H1 (cell line): ENCODE measurements around the gene DCUN1D2. TPM values are rescaled to one million over a fixed set of nuclear protein-coding genes. Genes with fewer than 3 reads are reported as not detected.

Source experiments
- CTCF ChIA-PET: fragments of 300-600 bp; sonication (Branson Sonifier 250); formaldehyde crosslinking; loops from one replicate; lab custom pipeline; 2021; ENCODE audit not compliant: partially characterized antibody; lab: Charles Lee
- POLR2A ChIA-PET: fragments of 300-600 bp; sonication (Branson Sonifier 250); formaldehyde crosslinking; loops from one replicate; lab custom pipeline; 2021; ENCODE audit warnings: inconsistent platforms; ENCODE audit not compliant: partially characterized antibody; lab: Charles Lee
- DNase-seq, 2 experiments: peaks; one replicate each; pipeline versions ENCODE4 v3.0.0 to v3.0.0-alpha.2; 2010 to 2022; ENCODE audit warnings: low spot score in 2 of 2, low read depth in 1 of 2, mixed read lengths in 1 of 2
- FAIRE-seq: peaks from 2 replicates; lab custom pipeline; 2011; peaks lifted over from hg19 to GRCh38; lab: Jason Lieb, UNC
- H2AFZ ChIP-seq: 2 replicates; pipeline ENCODE4 v1.8.1; 2012; ENCODE audit warnings: low read length, inconsistent platforms
- H2AK5ac ChIP-seq: 2 replicates; pipeline ENCODE4 v1.6.1; 2013; ENCODE audit warnings: low read depth, low read length
- H2BK120ac ChIP-seq: replicated peaks from 2 replicates; pipeline ENCODE3; 2013; ENCODE audit warnings: low read depth, low read length, inconsistent platforms
- H2BK12ac ChIP-seq: 2 replicates; pipeline ENCODE4 v1.6.1; 2013; ENCODE audit warnings: low read depth, low read length
- H2BK15ac ChIP-seq: 2 replicates; pipeline ENCODE4 v1.6.1; 2013; ENCODE audit warnings: low read length
- H2BK20ac ChIP-seq: 2 replicates; pipeline ENCODE4 v1.6.1; 2013; ENCODE audit warnings: low read length
- H2BK5ac ChIP-seq: 2 replicates; pipeline ENCODE4 v1.6.1; 2013; ENCODE audit warnings: low read depth, low read length
- H3K14ac ChIP-seq: 2 replicates; pipeline ENCODE4 v1.6.1; 2013; ENCODE audit warnings: inconsistent platforms; ENCODE audit not compliant: insufficient read length
- H3K18ac ChIP-seq: 2 replicates; pipeline ENCODE4 v1.6.1; 2013; ENCODE audit warnings: low read length; ENCODE audit errors: extremely low read depth
- H3K23ac ChIP-seq: 2 replicates; pipeline ENCODE4 v1.6.1; 2013; ENCODE audit warnings: inconsistent platforms; ENCODE audit not compliant: insufficient read length
- H3K23me2 ChIP-seq: 2 replicates; pipeline ENCODE4 v1.6.1; 2013; ENCODE audit warnings: low read depth, low read length
- H3K27ac ChIP-seq: 2 replicates; pipeline ENCODE4 v1.6.1; 2011; ENCODE audit warnings: low read depth, low read length, inconsistent platforms
- H3K27me3 ChIP-seq, 4 experiments: replicated peaks in 1 of 4; 1 replicate in 1 of 4; 2 replicates in 3 of 4; pipeline versions ENCODE4 v1.6.1 to v1.8.1; 2011 to 2013; ENCODE audit warnings: low read length in 3 of 4, mild to moderate bottlenecking in 3 of 4, inconsistent platforms in 2 of 4, mixed read lengths in 2 of 4, moderate library complexity in 1 of 4; ENCODE audit not compliant: control insufficient read depth in 3 of 4, insufficient read depth in 3 of 4; ENCODE audit errors: extremely low read depth in 1 of 4
- H3K36me3 ChIP-seq, 4 experiments: 2 replicates each; pipeline versions ENCODE4 v1.6.1 to v1.8.1; 2011 to 2013; ENCODE audit warnings: mild to moderate bottlenecking in 4 of 4, low read length in 3 of 4, moderate library complexity in 2 of 4, control low read depth in 1 of 4, inconsistent platforms in 1 of 4; ENCODE audit not compliant: insufficient read depth in 4 of 4, control insufficient read depth in 2 of 4
- H3K4ac ChIP-seq: replicated peaks from 2 replicates; pipeline ENCODE3; 2013; ENCODE audit warnings: low read length, low read depth, mixed read lengths, inconsistent platforms; ENCODE audit not compliant: insufficient read length
- H3K4me1 ChIP-seq, 4 experiments: replicated peaks in 1 of 4; 1 replicate in 1 of 4; 2 replicates in 3 of 4; pipeline versions ENCODE4 v1.6.1 to v1.8.1; 2011 to 2013; ENCODE audit warnings: low read length in 3 of 4, inconsistent platforms in 2 of 4, mixed read lengths in 1 of 4; ENCODE audit not compliant: insufficient read depth in 4 of 4, control insufficient read depth in 3 of 4
- H3K4me2 ChIP-seq, 2 experiments: 2 replicates each; pipeline versions ENCODE4 v1.6.1 to v1.8.1; 2011 to 2013; ENCODE audit warnings: low read depth in 2 of 2, low read length in 2 of 2, control low read depth in 1 of 2, inconsistent platforms in 1 of 2, mild to moderate bottlenecking in 1 of 2; ENCODE audit not compliant: insufficient read depth in 1 of 2
- H3K4me3 ChIP-seq, 4 experiments: fragments of 200-600, 300-600 bp in 1 of 4; sonication (generic), shearing (Covaris generic), sonication (Bioruptor Twin) in 1 of 4; 2 replicates each; pipeline versions ENCODE4 v1.5.1 to v1.8.1; 2011 to 2016; ENCODE audit warnings: low read length in 4 of 4, low read depth in 3 of 4, control low read depth in 2 of 4, inconsistent platforms in 2 of 4, mild to moderate bottlenecking in 2 of 4, mixed read lengths in 1 of 4, moderate library complexity in 1 of 4; ENCODE audit not compliant: insufficient read depth in 2 of 4; ENCODE audit errors: extremely low read depth in 1 of 4
- H3K56ac ChIP-seq: replicated peaks from 2 replicates; pipeline ENCODE3; 2013; ENCODE audit warnings: low read depth, mild to moderate bottlenecking, mixed read lengths, low read length, inconsistent platforms; ENCODE audit not compliant: insufficient read length
- H3K79me1 ChIP-seq: 2 replicates; pipeline ENCODE4 v1.6.1; 2013; ENCODE audit warnings: low read depth, low read length, control low read depth
- H3K79me2 ChIP-seq, 2 experiments: 2 replicates each; pipeline versions ENCODE4 v1.6.1 to v1.8.1; 2012 to 2013; ENCODE audit warnings: low read length in 2 of 2, mild to moderate bottlenecking in 2 of 2, inconsistent platforms in 1 of 2; ENCODE audit not compliant: insufficient read depth in 2 of 2, control insufficient read depth in 1 of 2
- H3K9ac ChIP-seq, 4 experiments: replicated peaks in 1 of 4; 1 replicate in 1 of 4; 2 replicates in 3 of 4; pipeline versions ENCODE4 v1.6.1 to v1.8.1; 2011 to 2013; ENCODE audit warnings: low read depth in 3 of 4, low read length in 3 of 4, control low read depth in 2 of 4, mild to moderate bottlenecking in 2 of 4, moderate library complexity in 2 of 4, inconsistent platforms in 1 of 4; ENCODE audit errors: extremely low read depth in 1 of 4
- H3K9me3 ChIP-seq, 2 experiments: 2 replicates each; pipeline versions ENCODE4 v1.6.1 to v1.8.1; 2012 to 2013; ENCODE audit warnings: mild to moderate bottlenecking in 2 of 2, moderate library complexity in 2 of 2, control low read depth in 1 of 2, inconsistent platforms in 1 of 2, low read depth in 1 of 2, low read length in 1 of 2, mixed read lengths in 1 of 2; ENCODE audit not compliant: insufficient read depth in 2 of 2
- H4K20me1 ChIP-seq, 2 experiments: replicated peaks in 1 of 2; 2 replicates each; pipeline versions ENCODE3 to v1.8.1; 2011 to 2013; ENCODE audit warnings: inconsistent platforms in 2 of 2, low read length in 2 of 2, mild to moderate bottlenecking in 1 of 2; ENCODE audit not compliant: insufficient read depth in 2 of 2, control insufficient read depth in 1 of 2
- H4K5ac ChIP-seq: 2 replicates; pipeline ENCODE4 v1.6.1; 2013; ENCODE audit warnings: low read length, low read depth, mixed read lengths, inconsistent platforms; ENCODE audit not compliant: insufficient read length
- H4K8ac ChIP-seq: 2 replicates; pipeline ENCODE4 v1.8.0; 2013; ENCODE audit warnings: mild to moderate bottlenecking, moderate library complexity, low read length, inconsistent platforms; ENCODE audit not compliant: insufficient read depth; ENCODE audit errors: extremely low read depth
- H4K91ac ChIP-seq: replicated peaks from 2 replicates; pipeline ENCODE3; 2013; ENCODE audit warnings: low read length, mixed read lengths, inconsistent platforms; ENCODE audit not compliant: insufficient read length
- ASH2L ChIP-seq: fragments of 200-600, 300-600 bp; sonication (generic); IDR thresholded peaks from one replicate; pipeline ENCODE4 v1.7.1; 2017; ENCODE audit warnings: low read length
- CBX5 ChIP-seq: fragments of 300-800, 300-1000 bp; sonication (generic); IDR thresholded peaks from 2 replicates; pipeline ENCODE4 v1.7.1; 2016; ENCODE audit warnings: antibody characterized with exemption, low read length, low read depth
- CEBPB ChIP-seq: IDR thresholded peaks from 2 replicates; pipeline ENCODE4 v1.6.1; 2012; ENCODE audit warnings: low read depth, low read length
- CHD1 ChIP-seq: IDR thresholded peaks from 2 replicates; pipeline ENCODE4 v1.6.1; 2012; ENCODE audit warnings: low read depth, low read length, improper control_type of control experiment
- GABPA ChIP-seq: IDR thresholded peaks from 2 replicates; pipeline ENCODE4 v1.6.1; 2011; ENCODE audit warnings: mild to moderate bottlenecking, low read length, moderate library complexity, borderline replicate concordance; ENCODE audit not compliant: insufficient read depth
- HDAC6 ChIP-seq: IDR thresholded peaks from one replicate; pipeline ENCODE4 v1.7.1; 2012; ENCODE audit warnings: low read depth, mild to moderate bottlenecking, inconsistent platforms, low read length, moderate library complexity
- RBBP5 ChIP-seq: IDR thresholded peaks from 2 replicates; pipeline ENCODE4 v1.7.1; 2012; ENCODE audit warnings: low read depth, mild to moderate bottlenecking, inconsistent platforms, low read length, moderate library complexity, borderline replicate concordance
- RXRA ChIP-seq: IDR thresholded peaks from 2 replicates; pipeline ENCODE4 v1.6.1; 2011; ENCODE audit warnings: low read depth, mild to moderate bottlenecking, low read length, moderate library complexity; ENCODE audit not compliant: insufficient read depth
- SAP30 ChIP-seq: fragments of 300-600 bp; sonication (generic); IDR thresholded peaks from 2 replicates; pipeline ENCODE4 v1.7.1; 2012; ENCODE audit warnings: low read length, moderate library complexity, mild to moderate bottlenecking, inconsistent platforms; ENCODE audit not compliant: insufficient read depth, insufficient replicate concordance
- SP1 ChIP-seq: IDR thresholded peaks from 2 replicates; pipeline ENCODE4 v1.6.1; 2011; ENCODE audit warnings: low read depth, low read length
- SP2 ChIP-seq: IDR thresholded peaks from 2 replicates; pipeline ENCODE4 v1.6.1; 2012; ENCODE audit warnings: mild to moderate bottlenecking, low read length, inconsistent platforms
- YY1 ChIP-seq: IDR thresholded peaks from 2 replicates; pipeline ENCODE4 v1.6.1; 2011; ENCODE audit warnings: low read depth, mild to moderate bottlenecking, low read length
- ZNF274 ChIP-seq: IDR thresholded peaks from 2 replicates; pipeline ENCODE4 v1.7.0; 2012; ENCODE audit warnings: low read length, borderline replicate concordance; ENCODE audit errors: extremely low read depth
- WGBS, 2 experiments: shearing (Covaris generic) in 1 of 2; methylation state at CpG; one replicate each; pipeline versions ENCODE4 v1.1.6 to v1.1.7; 2013 to 2015; ENCODE audit warnings: low lambda C conversion rate in 2 of 2, mixed read lengths in 2 of 2, inconsistent platforms in 1 of 2, low coverage in 1 of 2, missing lambda C conversion rate in 1 of 2; ENCODE audit not compliant: insufficient replicate concordance in 2 of 2, insufficient coverage in 1 of 2, insufficient read length in 1 of 2; ENCODE audit errors: extremely low coverage in 1 of 2, missing lambda C conversion rate in 1 of 2; 5-methylcytosine and 5-hydroxymethylcytosine counted together
- polyA plus RNA-seq, 7 experiments: library from polyadenylated mRNA; depleted of rRNA in 3 of 7; stranded (reverse) in 5 of 7; unstranded in 2 of 7; fragments of >200 nt in 5 of 7; fragments of 200-250 nt in 2 of 7; gene quantifications; 1 replicate in 5 of 7; 2 replicates in 1 of 7; 4 replicates in 1 of 7; pipeline versions ENCODE4 v1.2.1 to v1.2.3, GENCODE V29; 2011 to 2013; ENCODE audit warnings: missing spikeins in 2 of 7, mixed read lengths in 2 of 7
- total RNA-seq: library from RNA; stranded (reverse); fragmentation: NEBNext Ultra II Directional; extraction: Animal tissue kit (Norgen Biotek cat#: 25700); gene quantifications from 2 replicates; pipeline ENCODE4 v1.2.1, GENCODE V29; 2021

The DCUN1D2 gene
- total and polyA plus RNA-seq, 2 of the 8 experiments (the other 6 are each of a cell fraction or from before 2014, with no cell fraction given): 19.5 to 35.3 TPM

GRCh38 chr13:113510871-113511270 lies 20.4 kb upstream of the DCUN1D2 start:
- Histone ChIP-seq H4K5ac (no peak overlapping the region), H3K4me3 (no peak overlapping the region), H2BK120ac (no peak overlapping the region), H3K23ac (no peak overlapping the region), H3K79me2 (no peaks in the 10 kb centered on the region; a peak in 1 of 4 replicates), H3K56ac (no peak overlapping the region), H2BK12ac (no peak overlapping the region), H4K8ac (no peak overlapping the region), H2BK20ac (no peak overlapping the region), H3K36me3 (peaks cover 2 to 22% (median 18%) of the 10 kb centered on the region in 4 experiments; a peak in 7 of 8 replicates), H3K27me3 (no peaks in the 10 kb centered on the region), H3K27ac (no peak overlapping the region), H4K20me1 (peaks cover 0 to 13% of the 10 kb centered on the region in 2 experiments), H3K14ac (no peak overlapping the region), H2BK5ac (no peak overlapping the region), H3K4ac (no peak overlapping the region), H2BK15ac (no peak overlapping the region), H4K91ac (no peak overlapping the region)
- no peak for DNase-seq
- CTCF ChIA-PET: no interaction called here
- FAIRE-seq: no peak
- WGBS, 2 experiments: 94% methylated on average over 21 of the region's 21 CpGs; no CpG with 5 or more reads in 1 of the 2 experiments
- no peak for TF ChIP-seq RBBP5
- no peak for TF ChIP-seq HDAC6
- TF ChIP-seq GABPA: no peak
- no peak for TF ChIP-seq CEBPB
- no peak for TF ChIP-seq YY1
- TF ChIP-seq SP1: no peak
- TF ChIP-seq ZNF274: no peak
- TF ChIP-seq RXRA: no peak
- TF ChIP-seq ASH2L: no peak
- no peak for TF ChIP-seq CBX5
- no peak for TF ChIP-seq SP2
- TF ChIP-seq SAP30: no peak
- no peak for TF ChIP-seq CHD1
- TF ChIP-seq, all 59 proteins: peak for 0
- Histone ChIP-seq H3K9me3 (no peaks in the 10 kb centered on the region), H3K23me2 (no peaks in the 10 kb centered on the region; the same call in 1 of the 2 replicates), H3K79me1 (peaks cover 3% of the 10 kb centered on the region), H2AFZ (no peak overlapping the region), H3K9ac (no peak overlapping the region), H2AK5ac (no peak overlapping the region), H3K4me1 (no peaks in the 10 kb centered on the region), H3K4me2 (no peak overlapping the region), H3K18ac (no peak overlapping the region)
- POLR2A ChIA-PET: interaction anchor here (0.8 to 1.2 kb wide), 2 partner anchors 11 to 37 kb away, joined by 3 read pairs; no protein-coding TSS in a partner anchor
